ENCODE data around the gene ERN1.
A peak's percentile ranks its signal among the peaks of the same experiment; 100 is the strongest.

ERN1 gene

GRCh38 chr17:64107500-64108236 is 22.3 kb downstream of the ERN1 start:
- DNase-seq = peak; percentile 66

DNA sequence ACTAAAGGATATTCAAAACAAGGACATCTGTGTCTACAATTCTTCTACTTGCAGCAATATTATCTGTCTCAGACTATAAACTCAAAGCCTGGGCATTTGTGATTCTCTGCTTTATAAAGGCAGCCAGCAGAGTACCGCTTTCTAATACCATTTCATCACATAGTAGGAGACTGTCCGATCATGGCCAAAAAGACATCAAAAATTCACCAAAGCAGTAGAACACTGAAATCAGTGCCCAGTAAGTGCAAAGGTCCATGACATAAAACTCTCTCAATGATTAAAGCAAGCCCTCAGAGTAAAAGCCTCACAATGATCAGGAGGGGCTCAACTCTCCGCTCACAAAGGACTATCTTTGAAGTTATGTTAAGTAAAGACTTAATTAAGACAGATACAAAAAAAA is 23.0 kb downstream of the ERN1 start:
- DNase-seq = no peak

DNA sequence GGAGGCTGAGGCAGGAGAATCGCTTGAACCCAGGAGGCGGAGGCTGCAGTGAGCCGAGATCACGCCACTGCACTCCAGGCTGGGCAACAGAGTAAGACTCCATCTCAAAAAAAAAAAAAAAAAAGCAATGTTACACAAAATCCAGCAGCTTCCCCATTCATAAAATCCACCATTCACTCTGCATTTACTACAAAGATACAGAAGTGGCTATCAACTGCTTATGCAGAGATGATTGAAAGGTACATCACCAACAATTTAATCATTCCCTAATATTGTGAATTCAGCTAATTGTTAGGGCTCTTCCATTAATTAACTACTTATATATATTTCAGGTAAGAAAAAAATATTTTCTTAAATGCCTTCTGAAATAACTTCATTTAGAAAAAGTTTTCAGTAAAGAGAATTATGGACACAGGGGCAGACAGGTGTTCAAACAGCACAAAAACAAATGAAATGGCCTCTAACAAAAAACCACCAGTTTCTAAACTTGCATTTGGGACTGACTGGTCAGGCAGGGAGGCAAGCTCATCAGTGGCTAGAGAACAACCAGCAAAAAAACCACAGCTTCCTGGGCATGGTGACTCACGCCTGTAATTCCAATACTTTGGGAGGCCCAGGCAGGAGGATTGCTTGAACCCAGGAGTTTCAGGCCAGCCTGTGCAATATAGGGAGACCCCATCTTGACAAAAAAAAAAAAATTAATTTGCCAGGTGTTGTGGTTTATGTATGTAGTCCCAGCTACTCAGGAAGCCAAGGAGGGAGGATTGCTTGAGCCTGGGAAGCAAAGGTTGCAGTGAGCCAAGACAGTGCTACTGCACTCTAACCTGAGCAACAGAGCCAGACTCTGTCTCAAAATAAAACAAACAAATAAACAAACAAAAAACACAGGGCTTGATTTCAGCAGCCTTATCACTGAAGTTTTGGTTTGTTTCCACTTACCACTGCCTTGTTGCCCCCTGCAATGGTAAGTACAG is 26.3 kb downstream of the ERN1 start:
- no peak for DNase-seq

GRCh38 chr17:64102627-64103390 is 27.1 kb downstream of the ERN1 start:
- no peak for DNase-seq

DNA sequence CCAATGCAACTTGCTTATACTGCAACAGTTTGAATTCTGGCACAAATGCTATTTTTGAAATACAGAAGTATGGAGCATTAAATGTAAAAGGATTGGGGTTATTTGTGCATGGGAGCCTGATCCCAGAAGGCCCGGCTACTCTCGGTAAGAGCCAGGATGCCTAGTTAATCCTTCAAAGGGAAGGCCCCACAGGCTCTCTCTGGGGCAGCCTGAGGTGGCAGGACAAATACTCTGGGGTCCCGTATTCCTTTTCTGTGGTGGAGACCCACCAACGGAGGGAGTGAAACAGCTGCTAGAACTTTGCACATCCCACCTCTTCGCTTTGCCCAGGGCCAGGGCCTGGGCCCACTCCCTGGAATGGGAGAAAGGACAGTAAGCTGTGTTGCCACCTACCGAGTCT is 30.4 kb downstream of the ERN1 start:
- no peak for DNase-seq

GRCh38 chr17:64097196-64097936 is 32.6 kb downstream of the ERN1 start:
- DNase-seq = no peak

DNA sequence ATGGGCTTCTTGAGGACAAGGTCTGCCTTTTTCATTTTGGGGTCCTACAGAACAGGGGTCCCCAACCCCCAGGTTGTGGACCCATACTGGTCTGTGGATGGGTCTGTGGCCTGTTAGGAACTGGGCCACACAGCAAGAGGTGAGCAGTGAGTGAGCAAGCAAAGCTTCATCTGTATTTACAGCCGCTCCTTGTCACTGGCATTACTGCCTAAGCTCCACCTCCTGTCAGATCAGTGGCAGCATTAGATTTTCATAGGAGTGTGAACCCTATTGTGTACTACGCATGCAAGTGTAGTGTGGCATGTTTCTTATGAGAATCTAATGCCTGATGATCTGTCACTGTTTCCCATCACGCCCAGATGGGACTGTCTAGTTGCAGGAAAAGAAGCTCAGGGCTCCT is 33.9 kb downstream of the ERN1 start:
- no peak for DNase-seq

- DNase-seq = peak; percentile 95
Observed at GRCh38 chr17:64095144-64095882, 34.6 kb downstream of the ERN1 start.

GRCh38 chr17:64094412-64094811 is 35.5 kb downstream of the ERN1 start:
- no peak for DNase-seq

- no peak for DNase-seq
Observed at GRCh38 chr17:64092952-64093451, 36.9 kb downstream of the ERN1 start.

- no peak for DNase-seq
Observed at GRCh38 chr17:64092113-64092512, 37.8 kb downstream of the ERN1 start.

- DNase-seq = no peak
Observed at GRCh38 chr17:64091571-64091970, 38.4 kb downstream of the ERN1 start.

DNA sequence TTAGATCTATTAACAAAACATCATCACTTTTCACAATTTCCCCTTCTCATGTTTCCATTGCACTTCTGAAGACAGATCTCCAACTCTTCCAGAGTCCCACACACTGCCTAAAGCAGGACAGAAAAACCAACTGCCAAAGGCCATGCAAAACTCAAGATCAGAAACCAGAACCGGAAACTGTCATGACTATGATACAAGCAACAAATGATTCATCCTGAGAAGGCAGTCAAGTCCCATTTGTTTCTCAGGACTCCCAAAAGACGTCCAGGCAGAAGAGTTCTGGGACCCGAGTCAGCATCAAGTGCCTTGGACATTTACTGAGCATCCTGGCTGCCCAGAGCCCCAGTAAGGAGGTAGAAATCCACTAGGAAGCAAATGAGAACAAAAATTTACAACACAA is 38.8 kb downstream of the ERN1 start:
- DNase-seq = no peak

- no peak for DNase-seq
Observed at GRCh38 chr17:64090144-64090543, 39.8 kb downstream of the ERN1 start.

GRCh38 chr17:64087252-64088005 is 42.5 kb downstream of the ERN1 start:
- no peak for DNase-seq

DNA sequence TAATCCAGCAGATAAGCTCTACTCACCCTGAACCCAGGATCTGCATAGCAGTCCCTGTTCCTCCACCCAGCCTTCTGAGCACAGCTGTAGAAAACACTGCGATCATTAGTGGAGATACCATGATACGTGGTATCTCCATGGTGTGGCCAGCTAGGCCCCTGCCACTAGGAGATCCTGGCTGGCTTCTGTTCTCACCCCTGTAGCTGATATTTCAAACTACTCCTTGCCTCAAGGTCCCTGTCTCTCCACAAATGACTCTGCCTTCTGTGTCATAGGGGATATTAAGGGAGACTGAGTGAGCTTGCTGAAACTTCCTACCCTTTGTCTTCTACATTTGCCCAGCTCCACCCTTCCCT is 44.3 kb downstream of the ERN1 start:
- DNase-seq = no peak

GRCh38 chr17:64084940-64085649 is 44.8 kb downstream of the ERN1 start:
- no peak for DNase-seq

DNA sequence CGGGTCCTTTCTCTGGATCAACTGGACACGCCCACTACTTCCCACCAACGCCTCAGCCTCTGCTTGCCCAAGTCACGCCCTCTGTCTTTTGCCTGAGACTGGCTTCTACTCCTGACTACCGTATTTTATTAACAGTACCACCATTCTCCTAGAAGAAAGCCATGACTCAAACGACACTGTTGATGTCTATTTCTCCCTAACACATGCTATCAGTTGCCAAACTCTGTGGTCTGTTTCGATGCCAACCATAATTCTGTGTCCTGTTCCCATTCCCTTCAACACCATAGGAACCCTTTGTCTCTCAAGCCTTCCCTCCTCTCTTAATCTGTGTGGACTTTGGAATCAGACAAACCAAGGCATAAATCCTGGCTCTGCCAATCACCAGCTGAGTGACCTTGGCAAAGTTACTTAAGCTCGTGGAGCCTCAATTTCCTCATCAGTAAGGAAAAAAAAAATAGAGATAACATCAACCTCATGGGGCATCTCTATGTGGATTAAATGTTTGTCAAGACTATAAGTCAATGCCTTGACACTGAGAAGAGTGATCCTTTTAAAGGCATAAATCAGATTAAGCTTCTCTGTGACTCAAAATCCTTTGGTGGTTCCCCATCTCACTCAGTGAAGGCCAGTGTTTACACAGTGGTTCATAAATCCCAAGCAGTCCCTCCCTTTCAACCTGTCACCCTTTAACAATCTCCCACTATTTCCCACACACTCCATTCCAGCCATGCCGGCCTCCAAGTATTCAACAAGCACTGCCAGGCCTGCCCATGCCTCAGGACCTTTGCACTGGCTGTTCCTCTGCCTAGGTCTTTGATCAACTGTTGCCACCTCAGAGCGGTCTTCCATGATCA is 45.6 kb downstream of the ERN1 start:
- no peak for DNase-seq

- DNase-seq = no peak
Observed at GRCh38 chr17:64083563-64084085, 46.3 kb downstream of the ERN1 start.

All from NCI-H774 (cell line).